Activated naive CD8-positive, alpha-beta T cell treated with anti-CD3 and anti-CD28 coated beads, Interleukin-2, amount 50 U/mL, for 24 hours (primary cell): Measurements from ENCODE around the gene PRDX5.

Experiments
- ATAC-seq: fragments of 150-1000 bp; cut with Tn5 transposase; one replicate; pipeline ENCODE4 v1.10.0; 2021
- DNase-seq: peaks from one replicate; pipeline ENCODE4 v3.0.0; 2021
- H3K27ac Mint-ChIP-seq: one replicate; pipeline ENCODE4 v1.8.0; 2021; ENCODE audit warnings: mild to moderate bottlenecking, mixed read lengths
- H3K27me3 Mint-ChIP-seq: one replicate; pipeline ENCODE4 v1.8.0; 2021; ENCODE audit warnings: mixed read lengths
- H3K36me3 Mint-ChIP-seq: one replicate; pipeline ENCODE4 v1.8.0; 2021; ENCODE audit warnings: low read depth, mixed read lengths
- H3K4me1 Mint-ChIP-seq: one replicate; pipeline ENCODE4 v1.8.0; 2021; ENCODE audit warnings: mixed read lengths
- H3K4me3 Mint-ChIP-seq: one replicate; pipeline ENCODE4 v1.8.0; 2021; ENCODE audit warnings: mild to moderate bottlenecking, moderate library complexity, mixed read lengths
- H3K9me3 Mint-ChIP-seq: one replicate; pipeline ENCODE4 v1.8.0; 2021; ENCODE audit warnings: mixed read lengths

Gene PRDX5

GRCh38 chr11:64361659-64362058 is 43.7 kb downstream of the PRDX5 start:
- ATAC-seq (no peak), DNase-seq (no peak)
- peaks cover 25% of the 10 kb centered on the region for H3K36me3 Mint-ChIP-seq
- H3K27me3 Mint-ChIP-seq = no peaks in the 10 kb centered on the region
- no peaks in the 10 kb centered on the region for H3K9me3 Mint-ChIP-seq
- no peak overlapping the region for H3K27ac Mint-ChIP-seq
- H3K4me1 Mint-ChIP-seq = peaks cover 37% of the 10 kb centered on the region
- H3K4me3 Mint-ChIP-seq = no peak overlapping the region

DNA sequence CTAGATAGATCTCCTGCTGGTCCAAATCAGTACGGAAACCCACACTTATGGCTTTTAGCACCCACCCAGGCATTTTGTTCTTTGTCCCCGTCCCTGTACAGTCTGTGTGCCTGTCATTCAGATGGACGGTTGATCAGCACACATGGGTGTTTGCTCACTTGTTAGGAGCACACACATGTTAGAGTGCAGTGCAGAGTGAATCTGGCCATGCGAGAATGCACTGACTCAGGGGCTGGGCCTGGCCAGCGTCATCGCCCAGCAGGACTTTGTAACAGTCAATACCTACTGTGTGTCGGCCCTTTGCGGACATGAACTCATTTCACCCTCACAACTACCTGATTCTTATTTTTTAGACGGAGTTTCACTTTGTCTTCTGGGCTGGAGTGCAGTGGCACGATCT is 44.4 kb downstream of the PRDX5 start:
- DNase-seq (no peak), ATAC-seq (no peak)
- no peak overlapping the region for H3K4me3 Mint-ChIP-seq
- H3K27me3 Mint-ChIP-seq = no peaks in the 10 kb centered on the region
- no peaks in the 10 kb centered on the region for H3K9me3 Mint-ChIP-seq
- H3K4me1 Mint-ChIP-seq = peaks cover 37% of the 10 kb centered on the region
- no peak overlapping the region for H3K27ac Mint-ChIP-seq
- peaks cover 27% of the 10 kb centered on the region for H3K36me3 Mint-ChIP-seq

DNA sequence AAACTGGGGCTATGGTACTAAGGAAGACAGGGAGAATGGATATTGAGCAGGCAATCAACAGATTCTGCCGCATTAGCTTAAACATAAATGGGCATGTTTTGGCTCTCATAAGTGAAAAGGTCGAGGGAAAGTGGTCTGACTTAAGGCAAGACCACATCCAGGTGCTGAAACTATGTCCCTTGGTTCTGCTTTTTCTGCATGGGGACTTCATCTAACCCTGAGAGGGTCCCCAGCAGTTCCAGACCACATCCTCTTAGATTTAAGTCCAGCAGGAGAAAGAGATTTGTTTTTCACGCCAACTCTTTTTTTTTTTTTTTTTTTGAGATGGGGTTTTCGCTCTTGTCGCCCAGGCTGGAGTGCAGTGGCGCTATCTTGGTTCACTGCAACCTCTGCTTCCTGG is 46.5 kb downstream of the PRDX5 start:
- H3K9me3 Mint-ChIP-seq = no peaks in the 10 kb centered on the region
- no peaks in the 10 kb centered on the region for H3K27me3 Mint-ChIP-seq
- no peak overlapping the region for H3K4me3 Mint-ChIP-seq
- no peak overlapping the region for H3K27ac Mint-ChIP-seq
- H3K4me1 Mint-ChIP-seq = peaks cover 25% of the 10 kb centered on the region
- DNase-seq (no peak), ATAC-seq (no peak)
- peaks cover 27% of the 10 kb centered on the region for H3K36me3 Mint-ChIP-seq

- no peak overlapping the region for H3K4me3 Mint-ChIP-seq
- no peaks in the 10 kb centered on the region for H3K9me3 Mint-ChIP-seq
- no peak overlapping the region for H3K27ac Mint-ChIP-seq
- H3K27me3 Mint-ChIP-seq = no peaks in the 10 kb centered on the region
- DNase-seq = no peak
- ATAC-seq = no peak
- H3K4me1 Mint-ChIP-seq = peaks cover 20% of the 10 kb centered on the region
- H3K36me3 Mint-ChIP-seq = peaks cover 28% of the 10 kb centered on the region
Measured at GRCh38 chr11:64364911-64365310, 47.0 kb downstream of the PRDX5 start.

GRCh38 chr11:64366751-64367150 is 48.8 kb downstream of the PRDX5 start:
- H3K27me3 Mint-ChIP-seq = no peaks in the 10 kb centered on the region
- H3K9me3 Mint-ChIP-seq = no peaks in the 10 kb centered on the region
- no peak overlapping the region for H3K4me3 Mint-ChIP-seq
- no peak overlapping the region for H3K27ac Mint-ChIP-seq
- peaks cover 26% of the 10 kb centered on the region for H3K36me3 Mint-ChIP-seq
- peaks cover 6% of the 10 kb centered on the region for H3K4me1 Mint-ChIP-seq
- DNase-seq (no peak), ATAC-seq (no peak)

- no peak overlapping the region for H3K27ac Mint-ChIP-seq
- no peak for ATAC-seq
- no peak for DNase-seq
- no peak overlapping the region for H3K4me3 Mint-ChIP-seq
- H3K4me1 Mint-ChIP-seq = peaks cover 3% of the 10 kb centered on the region
- no peaks in the 10 kb centered on the region for H3K9me3 Mint-ChIP-seq
- no peaks in the 10 kb centered on the region for H3K27me3 Mint-ChIP-seq
- peaks cover 18% of the 10 kb centered on the region for H3K36me3 Mint-ChIP-seq
Measured at GRCh38 chr11:64367931-64368672, 50.2 kb downstream of the PRDX5 start.

GRCh38 chr11:64368673-64369074 is 50.8 kb downstream of the PRDX5 start:
- H3K27ac Mint-ChIP-seq = no peak overlapping the region
- peaks cover 3% of the 10 kb centered on the region for H3K4me1 Mint-ChIP-seq
- DNase-seq = no peak
- peaks cover 15% of the 10 kb centered on the region for H3K36me3 Mint-ChIP-seq
- no peak overlapping the region for H3K4me3 Mint-ChIP-seq
- no peaks in the 10 kb centered on the region for H3K27me3 Mint-ChIP-seq
- ATAC-seq = no peak
- no peaks in the 10 kb centered on the region for H3K9me3 Mint-ChIP-seq

DNA sequence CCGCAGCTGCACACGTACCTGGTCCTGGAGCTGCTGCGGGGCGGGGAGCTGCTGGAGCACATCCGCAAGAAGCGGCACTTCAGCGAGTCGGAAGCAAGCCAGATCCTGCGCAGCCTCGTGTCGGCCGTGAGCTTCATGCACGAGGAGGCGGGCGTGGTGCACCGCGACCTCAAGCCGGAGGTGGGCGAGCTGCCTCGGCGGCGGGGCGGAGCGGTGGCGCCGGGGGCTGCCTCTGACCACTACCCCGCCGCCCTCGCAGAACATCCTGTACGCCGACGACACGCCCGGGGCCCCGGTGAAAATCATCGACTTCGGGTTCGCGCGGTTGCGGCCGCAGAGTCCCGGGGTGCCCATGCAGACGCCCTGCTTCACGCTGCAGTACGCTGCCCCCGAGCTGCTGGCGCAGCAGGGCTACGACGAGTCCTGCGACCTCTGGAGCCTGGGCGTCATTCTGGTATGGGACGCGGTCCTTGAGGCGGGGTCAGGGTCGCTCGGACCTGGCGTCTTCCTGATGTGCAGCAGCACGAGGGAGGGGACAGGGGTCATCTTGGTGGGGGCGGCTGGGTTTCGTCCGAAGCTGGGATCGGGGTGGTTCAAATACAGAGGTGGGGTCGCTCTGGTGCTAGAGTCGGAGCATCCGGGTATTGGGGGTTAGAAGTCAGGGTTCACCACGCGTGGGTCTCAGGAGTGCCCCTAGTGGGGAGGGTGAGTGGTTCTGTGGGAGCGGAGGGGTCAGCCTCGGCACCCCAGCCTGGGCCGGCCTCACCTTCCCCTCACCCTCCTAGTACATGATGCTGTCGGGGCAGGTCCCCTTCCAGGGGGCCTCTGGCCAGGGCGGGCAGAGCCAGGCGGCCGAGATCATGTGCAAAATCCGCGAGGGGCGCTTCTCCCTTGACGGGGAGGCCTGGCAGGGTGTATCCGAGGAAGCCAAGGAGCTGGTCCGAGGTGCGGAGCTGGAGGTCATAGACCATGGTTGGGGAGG is 51.8 kb downstream of the PRDX5 start:
- Mint-ChIP-seq H3K27ac (no peak overlapping the region), H3K4me1 (no peaks in the 10 kb centered on the region), H3K4me3 (no peak overlapping the region), H3K27me3 (no peaks in the 10 kb centered on the region), H3K36me3 (peaks cover 11% of the 10 kb centered on the region), H3K9me3 (no peaks in the 10 kb centered on the region)
- ATAC-seq = no peak
- DNase-seq = no peak

GRCh38 chr11:64371201-64371600 is 53.3 kb downstream of the PRDX5 start:
- Mint-ChIP-seq H3K27me3 (no peaks in the 10 kb centered on the region), H3K27ac (no peak overlapping the region), H3K4me1 (no peaks in the 10 kb centered on the region), H3K36me3 (peaks cover 8% of the 10 kb centered on the region), H3K9me3 (no peaks in the 10 kb centered on the region), H3K4me3 (no peak overlapping the region)
- ATAC-seq (no peak), DNase-seq (no peak)
